NCI-H524 treated with DMSO at 0.1 percent for 48 hours (cell line): ENCODE data around the gene CPVL.
A peak's percentile ranks its signal among the peaks of the same experiment; 100 is the strongest.
"Not testable (repeated sequence)": the region's sequence is repeated elsewhere in the genome, so short reads cannot be mapped to it uniquely, and the experiment has no call there.

ENCODE experiments used
- DNase-seq: peaks from one replicate; lab custom pipeline; 2025; lab: John Stamatoyannopoulos, UW

The CPVL gene

GRCh38 chr7:29116361-29117200, 29.8 kb downstream of the CPVL start:
- peak; percentile 52 for DNase-seq

- DNase-seq: no peak
These were observed 30.6 kb downstream of the CPVL start for GRCh38 chr7:29115753-29116152.

GRCh38 chr7:29115130-29115687, 31.1 kb downstream of the CPVL start:
- no peak for DNase-seq

- not testable (repeated sequence) for DNase-seq
These were observed 32.1 kb downstream of the CPVL start for GRCh38 chr7:29114266-29114665.

GRCh38 chr7:29113384-29114102, 32.8 kb downstream of the CPVL start:
- no peak for DNase-seq

GRCh38 chr7:29112721-29113120, 33.6 kb downstream of the CPVL start:
- no peak for DNase-seq

- DNase-seq: no peak
These were observed 36.4 kb downstream of the CPVL start for GRCh38 chr7:29109899-29110298.

GRCh38 chr7:29109358-29109757, 37.0 kb downstream of the CPVL start:
- no peak for DNase-seq

- DNase-seq: no peak
These were observed 39.3 kb downstream of the CPVL start for GRCh38 chr7:29107056-29107455.

GRCh38 chr7:29106669-29106988, 39.7 kb downstream of the CPVL start:
- DNase-seq: no peak

- no peak for DNase-seq
These were observed 40.3 kb downstream of the CPVL start for GRCh38 chr7:29105752-29106668.

GRCh38 chr7:29105191-29105590, 41.1 kb downstream of the CPVL start:
- DNase-seq: no peak

- DNase-seq: peak; percentile 24
These were observed 43.7 kb downstream of the CPVL start for GRCh38 chr7:29102558-29103151.

- DNase-seq: no peak
These were observed 45.4 kb downstream of the CPVL start for GRCh38 chr7:29100924-29101323.

- no peak for DNase-seq
These were observed 46.2 kb downstream of the CPVL start for GRCh38 chr7:29099896-29100847.

GRCh38 chr7:29096446-29096730, 49.9 kb downstream of the CPVL start:
- DNase-seq: no peak

- DNase-seq: no peak
These were observed 50.5 kb downstream of the CPVL start for GRCh38 chr7:29095631-29096445.

GRCh38 chr7:29093091-29093490, 53.2 kb downstream of the CPVL start:
- not testable (repeated sequence) for DNase-seq

- DNase-seq: no peak
These were observed 54.6 kb downstream of the CPVL start for GRCh38 chr7:29091715-29092114.
